Suppressor macrophage treated with lipopolysaccharide for 4 hours (primary cell): Measurements from ENCODE around the gene UBXN6.
A peak's percentile ranks its signal among the peaks of the same experiment; 100 is the strongest.

ENCODE experiments used
- DNase-seq: peaks from one replicate; pipeline ENCODE4 v3.0.0-alpha.2; 2020

The UBXN6 gene

GRCh38 chr19:4402171-4403004, 55.2 kb downstream of the UBXN6 start, which contains the start of gene CHAF1A:
Gene CHAF1A, plus strand, starts transcription at chr19:4402640. Its CDS starts 123 bp downstream, at chr19:4402763.
- DNase-seq, result peak; percentile 100

- DNase-seq, result no peak
Measured at GRCh38 chr19:4401769-4402170, 55.8 kb downstream of the UBXN6 start.

- DNase-seq, result peak; percentile 95
Measured at GRCh38 chr19:4400135-4400936, 57.3 kb downstream of the UBXN6 start, which contains the start of gene SH3GL1. Gene SH3GL1, minus strand, starts transcription at chr19:4400547. Its CDS starts 179 bp downstream, at chr19:4400368.

- DNase-seq, result peak; percentile 37
Measured at GRCh38 chr19:4399812-4400134, 57.8 kb downstream of the UBXN6 start.

- DNase-seq, result no peak
Measured at GRCh38 chr19:4396949-4397783, 60.4 kb downstream of the UBXN6 start.
